ENCODE data around the gene RPS21. TPM values are rescaled to one million over a fixed set of nuclear protein-coding genes. Genes with fewer than 3 reads are reported as not detected.

RPS21 gene
- total RNA-seq, 1 donor from 2014 or later: 1,737 TPM

- no peak for DNase-seq (ENCODE audit: low read depth)
- no peak for TF ChIP-seq CTCF (IDR thresholded peaks at IDR 0.05; ENCODE audit: insufficient read depth, low read length, severe bottlenecking)
- H3K36me3 ChIP-seq (ENCODE audit: control insufficient read depth, insufficient read depth, low read length): peaks cover 29% of the 10 kb centered on the region
- no peak for FAIRE-seq
- no peak overlapping the region for H3K4me3 ChIP-seq (ENCODE audit: low read depth, low read length)
- no peaks in the 10 kb centered on the region for H3K27me3 ChIP-seq (ENCODE audit: control insufficient read depth, insufficient read depth, low read length)
Measured at GRCh38 chr20:62358171-62359042, 28.5 kb upstream of the RPS21 start.

- H3K36me3 ChIP-seq (ENCODE audit: control insufficient read depth, insufficient read depth, low read length): peaks cover 31% of the 10 kb centered on the region
- no peak for DNase-seq (ENCODE audit: low read depth)
- no peaks in the 10 kb centered on the region for H3K27me3 ChIP-seq (ENCODE audit: control insufficient read depth, insufficient read depth, low read length)
- FAIRE-seq: no peak
- no peak overlapping the region for H3K4me3 ChIP-seq (ENCODE audit: low read depth, low read length)
- no peak for TF ChIP-seq CTCF (IDR thresholded peaks at IDR 0.05; ENCODE audit: insufficient read depth, low read length, severe bottlenecking)
Measured at GRCh38 chr20:62359043-62359490, 27.8 kb upstream of the RPS21 start.

- TF ChIP-seq CTCF (IDR thresholded peaks at IDR 0.05; ENCODE audit: insufficient read depth, low read length, severe bottlenecking): no peak
- Histone ChIP-seq H3K4me3 (ENCODE audit: low read depth, low read length) (no peak overlapping the region), H3K36me3 (ENCODE audit: control insufficient read depth, insufficient read depth, low read length) (peaks cover 35% of the 10 kb centered on the region), H3K27me3 (ENCODE audit: control insufficient read depth, insufficient read depth, low read length) (no peaks in the 10 kb centered on the region)
- DNase-seq (ENCODE audit: low read depth) (no peak), FAIRE-seq (no peak)
Measured at GRCh38 chr20:62359491-62360121, 27.3 kb upstream of the RPS21 start.

- FAIRE-seq (no peak), DNase-seq (ENCODE audit: low read depth) (no peak)
- TF ChIP-seq CTCF (IDR thresholded peaks at IDR 0.05; ENCODE audit: insufficient read depth, low read length, severe bottlenecking): no peak
- H3K36me3 ChIP-seq (ENCODE audit: control insufficient read depth, insufficient read depth, low read length): peaks cover 30% of the 10 kb centered on the region
- no peaks in the 10 kb centered on the region for H3K27me3 ChIP-seq (ENCODE audit: control insufficient read depth, insufficient read depth, low read length)
- no peak overlapping the region for H3K4me3 ChIP-seq (ENCODE audit: low read depth, low read length)
Measured at GRCh38 chr20:62360854-62361798, 25.8 kb upstream of the RPS21 start.

GRCh38 chr20:62361799-62362589 is 24.9 kb upstream of the RPS21 start:
- DNase-seq (ENCODE audit: low read depth) (no peak), FAIRE-seq (no peak)
- TF ChIP-seq CTCF (IDR thresholded peaks at IDR 0.05; ENCODE audit: insufficient read depth, low read length, severe bottlenecking): no peak
- Histone ChIP-seq H3K36me3 (ENCODE audit: control insufficient read depth, insufficient read depth, low read length) (peaks cover 30% of the 10 kb centered on the region), H3K27me3 (ENCODE audit: control insufficient read depth, insufficient read depth, low read length) (no peaks in the 10 kb centered on the region), H3K4me3 (ENCODE audit: low read depth, low read length) (no peak overlapping the region)

All from bronchial epithelial cell (primary cell).